ENCODE results near the gene SPAG16. TPM values are rescaled to one million over a fixed set of nuclear protein-coding genes. Genes with fewer than 3 reads are reported as not detected.

The SPAG16 gene
- total RNA-seq (2014; rRNA removed; shearing (Covaris generic)): 24.7 and 28.2 TPM in 2 replicates

DNA sequence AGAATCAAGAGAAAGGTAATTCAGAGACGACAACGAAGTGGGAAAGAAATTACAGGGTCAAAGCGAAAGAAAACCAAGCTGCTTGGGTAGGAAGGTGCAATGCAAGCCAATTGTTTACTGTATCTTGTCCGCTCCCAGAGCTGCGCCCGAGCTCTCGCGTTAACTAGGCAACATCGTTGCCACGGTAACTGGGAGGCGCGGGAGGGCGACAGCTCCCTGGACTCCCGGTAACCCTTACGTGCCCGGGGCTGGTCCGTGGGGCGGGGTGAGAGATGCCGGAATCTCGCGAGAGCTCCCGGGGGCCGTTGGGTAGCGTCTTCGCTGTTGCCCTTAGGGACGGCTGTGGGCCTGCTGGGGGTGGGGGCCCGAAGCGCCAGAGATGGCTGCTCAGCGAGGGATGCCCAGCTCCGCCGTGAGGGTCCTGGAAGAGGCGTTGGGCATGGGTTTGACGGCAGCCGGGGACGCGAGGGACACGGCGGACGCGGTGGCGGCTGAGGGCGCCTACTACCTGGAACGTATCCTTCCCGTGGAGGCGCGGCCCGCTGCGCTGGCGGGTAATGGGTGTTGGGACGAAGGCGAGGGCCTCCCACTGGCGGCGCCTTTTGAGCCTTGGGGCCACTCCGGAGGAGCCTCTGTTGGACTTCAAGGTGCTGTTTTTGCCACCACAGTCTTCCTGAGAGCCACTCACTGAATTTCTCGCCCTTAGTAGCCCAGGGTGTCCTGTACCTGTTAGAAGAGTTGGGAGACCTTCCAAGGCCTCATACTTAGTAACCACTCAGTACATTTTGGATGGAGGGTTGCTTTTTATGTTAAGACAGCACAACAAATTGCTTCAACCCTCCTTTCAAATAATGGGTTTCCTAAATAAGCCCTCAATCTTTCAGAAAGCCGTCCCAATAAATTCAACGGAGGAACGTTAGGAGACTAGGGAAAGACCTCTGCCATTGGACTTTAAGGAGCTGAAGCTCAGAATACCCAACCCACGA, at the start of gene SPAG16:
Gene SPAG16, plus strand, starts transcription at position 360 of the 986 bp plus-strand sequence.
- H3K36me3 ChIP-seq: no peaks in the 10 kb centered on the region
- peak; percentile 96 to 98 for DNase-seq
- H3K27me3 ChIP-seq: no peaks in the 10 kb centered on the region
- H3K9me3 ChIP-seq (replicated peaks): no peaks in the 10 kb centered on the region; the same call in 1 of the 2 replicates
- H3K4me3 ChIP-seq: peak within 1 kb of the TSS; percentile 82
- no peaks in the 10 kb centered on the region; the same call in 1 of the 2 replicates for H3K4me1 ChIP-seq
- H3K27ac ChIP-seq: peak within 1 kb of the TSS; percentile 59

DNA sequence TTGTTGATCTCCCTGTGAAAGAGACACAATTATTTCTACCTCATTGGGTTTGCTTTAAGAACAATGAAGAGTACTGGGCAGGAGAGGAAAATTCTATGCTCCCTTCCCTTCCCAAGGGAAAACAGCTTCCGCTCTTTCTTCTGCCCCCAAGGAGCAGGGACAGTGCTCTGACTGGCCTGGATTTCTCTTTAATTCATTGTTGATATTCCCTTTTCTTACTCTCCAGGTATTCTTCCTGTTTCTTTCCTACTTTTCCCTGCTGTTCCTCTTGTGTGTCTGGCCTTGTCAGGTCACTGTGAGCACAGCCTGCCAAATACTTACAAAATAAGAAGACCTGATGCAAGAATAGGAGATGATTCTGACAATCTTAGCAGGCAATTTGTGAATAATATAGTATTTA, 49.6 kb upstream of the SPAG16 start:
- no peak for DNase-seq
- Histone ChIP-seq H3K9me3 (replicated peaks) (no peaks in the 10 kb centered on the region), H3K27ac (no peak overlapping the region), H3K36me3 (no peaks in the 10 kb centered on the region), H3K27me3 (no peaks in the 10 kb centered on the region), H3K4me3 (no peak overlapping the region), H3K4me1 (peaks cover 22% of the 10 kb centered on the region)

DNA sequence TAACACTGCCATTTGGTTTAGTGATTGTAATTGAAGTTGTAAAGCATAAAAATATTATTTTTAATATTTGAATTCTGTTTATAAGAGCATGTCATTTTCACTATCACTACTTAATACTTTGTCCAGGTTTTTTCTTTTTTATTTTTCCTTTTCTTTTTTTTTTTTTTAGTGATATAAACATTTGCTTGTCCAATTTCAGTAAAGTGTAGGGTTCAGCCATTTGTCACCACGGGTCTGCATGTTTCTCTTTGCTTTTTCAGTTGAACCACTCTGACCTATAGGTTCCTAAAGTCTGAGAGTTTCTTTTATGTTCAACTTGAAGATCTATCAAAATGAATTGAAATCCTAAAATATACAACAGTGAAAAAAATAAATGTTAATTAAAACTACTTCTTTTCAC, 48.5 kb upstream of the SPAG16 start:
- Histone ChIP-seq H3K4me3 (no peak overlapping the region), H3K36me3 (no peaks in the 10 kb centered on the region), H3K27me3 (no peaks in the 10 kb centered on the region), H3K27ac (no peak overlapping the region), H3K9me3 (replicated peaks) (no peaks in the 10 kb centered on the region), H3K4me1 (peaks cover 26% of the 10 kb centered on the region)
- DNase-seq: no peak

DNA sequence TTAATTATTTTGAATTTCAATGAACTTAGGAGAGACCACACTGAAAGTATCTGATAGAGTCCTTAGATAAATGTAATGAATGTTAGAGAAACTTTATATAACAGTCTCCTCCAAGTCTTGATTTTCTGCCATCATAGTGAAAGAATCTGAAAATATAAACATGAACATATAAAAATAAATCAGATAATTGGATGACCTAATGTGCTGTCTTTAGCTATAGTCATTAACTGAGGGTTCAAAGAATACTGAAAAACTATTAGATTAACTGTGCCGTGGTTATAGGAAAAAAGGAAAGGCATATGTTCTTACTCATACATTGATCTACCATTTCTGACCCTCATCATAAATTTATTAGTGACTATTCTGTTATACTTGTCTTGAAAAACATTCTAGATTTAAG, 47.0 kb upstream of the SPAG16 start:
- no peaks in the 10 kb centered on the region for H3K9me3 ChIP-seq (replicated peaks)
- no peak overlapping the region for H3K27ac ChIP-seq
- DNase-seq: no peak
- H3K4me3 ChIP-seq: no peak overlapping the region
- H3K36me3 ChIP-seq: no peaks in the 10 kb centered on the region
- no peaks in the 10 kb centered on the region for H3K27me3 ChIP-seq
- H3K4me1 ChIP-seq: peaks cover 27% of the 10 kb centered on the region

DNA sequence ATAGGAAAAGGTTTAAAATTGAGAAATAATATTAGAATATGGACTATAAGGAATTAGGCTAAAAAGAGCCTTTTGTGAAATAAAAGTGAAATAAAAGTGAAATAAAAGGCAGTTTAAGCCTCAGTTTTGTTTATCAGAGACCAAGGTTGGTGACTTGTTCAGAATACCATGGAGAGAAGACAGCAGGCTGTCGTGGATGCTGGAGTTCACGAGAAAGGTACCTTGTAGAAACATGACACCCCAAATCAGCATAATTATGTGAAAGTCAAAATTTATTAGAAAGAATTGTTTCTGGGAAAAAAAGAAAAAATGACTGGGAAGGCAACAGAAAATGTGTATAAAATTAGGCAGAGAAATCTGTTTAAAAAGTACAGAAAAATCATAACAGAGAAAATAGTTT, 46.5 kb upstream of the SPAG16 start:
- H3K4me3 ChIP-seq: no peak overlapping the region
- no peaks in the 10 kb centered on the region for H3K36me3 ChIP-seq
- no peaks in the 10 kb centered on the region for H3K27me3 ChIP-seq
- H3K9me3 ChIP-seq (replicated peaks): no peaks in the 10 kb centered on the region
- no peak for DNase-seq
- H3K27ac ChIP-seq: peak overlapping the region; percentile 60; the same call in 1 of the 2 replicates
- H3K4me1 ChIP-seq: peaks cover 27% of the 10 kb centered on the region

DNA sequence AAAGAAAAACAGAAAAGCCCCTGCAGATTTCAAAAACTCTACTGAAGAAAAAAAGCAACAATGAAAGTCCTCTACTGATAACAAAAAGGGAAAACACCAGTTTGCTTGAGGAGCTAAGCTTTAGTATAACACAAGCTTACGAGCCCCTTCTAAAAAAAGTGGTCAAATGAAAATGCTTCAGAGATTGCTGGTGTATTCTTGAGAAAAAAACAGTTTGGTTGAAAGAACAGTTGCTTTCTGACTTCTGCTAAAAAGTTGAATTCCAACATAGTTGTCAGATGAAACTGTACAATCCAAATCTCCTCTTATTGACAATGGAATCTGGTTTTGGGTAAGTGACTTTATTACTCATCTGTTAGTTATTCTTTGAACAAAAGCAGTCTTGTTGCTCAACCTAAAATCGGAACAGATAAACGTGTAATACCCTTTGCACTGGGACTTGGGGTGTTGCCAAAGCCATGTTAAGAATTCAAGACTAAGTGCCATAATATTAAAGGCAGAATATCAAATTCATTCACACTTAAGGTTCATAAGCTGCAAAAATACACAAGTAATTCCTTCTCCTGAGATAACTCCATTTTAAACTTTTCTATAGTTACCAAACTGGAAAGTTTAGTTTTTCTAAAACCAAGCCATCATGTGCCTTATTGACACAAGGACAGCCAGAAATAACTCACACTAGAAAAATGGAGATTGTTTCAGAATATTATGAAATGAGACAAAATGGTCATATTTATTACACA, 45.3 kb upstream of the SPAG16 start:
- H3K4me1 ChIP-seq: peaks cover 27% of the 10 kb centered on the region
- no peaks in the 10 kb centered on the region for H3K36me3 ChIP-seq
- peak; percentile 50 to 71 for DNase-seq
- H3K27me3 ChIP-seq: no peaks in the 10 kb centered on the region
- no peaks in the 10 kb centered on the region for H3K9me3 ChIP-seq (replicated peaks)
- H3K4me3 ChIP-seq: peak overlapping the region; percentile 12; the same call in 1 of the 2 replicates
- H3K27ac ChIP-seq: peak overlapping the region; percentile 60

DNA sequence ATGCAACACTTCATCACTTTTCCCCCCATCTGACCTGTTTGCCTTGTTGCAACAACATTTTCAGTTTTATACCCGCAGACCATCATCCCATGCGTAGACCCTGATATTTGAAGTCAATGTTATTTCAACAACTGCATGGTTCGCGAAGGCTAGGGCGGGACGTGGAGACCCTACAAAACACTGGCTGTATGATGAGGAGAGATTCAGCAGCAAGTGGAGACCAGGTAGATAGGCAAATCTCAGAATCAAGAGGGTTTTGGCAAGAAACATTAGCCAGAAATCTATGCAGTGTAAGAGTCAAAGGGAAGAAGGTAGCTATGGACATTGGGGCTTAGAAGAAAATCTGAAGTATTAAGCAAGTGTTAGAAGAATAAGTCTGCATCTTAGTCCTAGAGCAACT, 42.4 kb upstream of the SPAG16 start:
- Histone ChIP-seq H3K9me3 (replicated peaks) (no peaks in the 10 kb centered on the region), H3K36me3 (no peaks in the 10 kb centered on the region), H3K4me1 (peaks cover 27% of the 10 kb centered on the region), H3K4me3 (no peak overlapping the region), H3K27ac (no peak overlapping the region), H3K27me3 (no peaks in the 10 kb centered on the region)
- DNase-seq: no peak

DNA sequence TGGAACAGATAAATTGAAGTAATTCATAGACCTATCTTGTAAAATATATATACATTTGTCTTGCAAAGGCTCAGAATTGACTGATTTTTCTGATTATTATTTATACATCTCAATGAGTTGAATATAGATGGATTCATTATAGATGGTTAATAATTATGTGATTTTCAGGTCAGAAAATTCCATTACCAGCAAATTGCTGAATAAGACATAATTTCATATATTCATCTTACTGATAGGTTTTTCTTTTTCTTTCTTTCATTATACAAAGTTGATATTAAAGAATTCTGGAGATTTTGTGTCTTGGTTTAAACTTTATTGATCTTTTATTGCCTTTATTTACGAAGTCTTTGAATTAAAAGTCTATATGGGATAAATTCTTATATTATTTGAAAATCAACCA, 41.6 kb upstream of the SPAG16 start:
- no peak for DNase-seq

DNA sequence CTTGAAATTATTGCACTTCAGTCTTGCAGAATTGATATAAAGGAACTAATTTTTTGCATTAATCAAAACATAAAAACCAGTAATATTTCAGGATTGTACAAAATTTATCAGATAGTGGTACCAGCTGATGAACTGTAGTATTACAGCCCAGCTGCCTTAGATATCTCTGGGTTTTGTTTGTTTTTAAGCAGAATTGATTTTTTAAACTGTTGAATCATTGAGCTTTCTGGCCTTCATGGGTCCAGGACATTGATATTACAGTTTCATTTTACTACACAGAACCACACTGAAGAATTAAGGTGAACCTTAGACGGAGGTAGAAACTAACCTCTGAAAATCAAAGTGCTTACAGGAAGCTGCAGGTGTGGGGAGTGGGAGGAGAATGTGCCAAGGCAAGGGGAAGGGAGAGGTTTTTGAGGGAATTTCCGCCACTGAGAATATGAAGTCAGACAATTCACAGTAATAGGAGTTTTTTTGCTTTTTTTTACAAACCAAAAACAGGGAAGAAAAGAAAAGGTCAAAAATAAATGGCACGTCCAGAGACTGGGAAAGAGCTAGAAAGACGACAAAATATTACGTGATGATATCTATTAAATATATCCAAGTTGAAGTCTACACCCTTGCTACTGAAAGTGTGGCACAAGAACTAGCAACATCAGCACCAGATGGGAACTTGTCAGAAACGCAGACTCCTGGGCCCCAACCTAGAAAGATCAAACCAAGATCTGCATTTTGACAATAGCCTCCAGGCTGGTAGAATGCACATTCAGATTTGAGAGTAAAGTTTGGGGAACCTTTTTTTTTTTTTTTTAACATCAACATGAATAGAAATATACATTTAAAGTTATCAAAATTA, 40.8 kb upstream of the SPAG16 start:
- Histone ChIP-seq H3K9me3 (replicated peaks) (no peaks in the 10 kb centered on the region), H3K27me3 (no peaks in the 10 kb centered on the region), H3K27ac (no peak overlapping the region), H3K36me3 (no peaks in the 10 kb centered on the region), H3K4me1 (peaks cover 14% of the 10 kb centered on the region), H3K4me3 (no peak overlapping the region)
- DNase-seq: no peak

More for the DNA sequence above, 41.6 kb upstream of the SPAG16 start:
- Histone ChIP-seq H3K9me3 (replicated peaks) (no peaks in the 10 kb centered on the region), H3K4me3 (no peak overlapping the region), H3K27ac (no peak overlapping the region), H3K36me3 (no peaks in the 10 kb centered on the region), H3K27me3 (no peaks in the 10 kb centered on the region), H3K4me1 (peaks cover 21% of the 10 kb centered on the region)

DNA sequence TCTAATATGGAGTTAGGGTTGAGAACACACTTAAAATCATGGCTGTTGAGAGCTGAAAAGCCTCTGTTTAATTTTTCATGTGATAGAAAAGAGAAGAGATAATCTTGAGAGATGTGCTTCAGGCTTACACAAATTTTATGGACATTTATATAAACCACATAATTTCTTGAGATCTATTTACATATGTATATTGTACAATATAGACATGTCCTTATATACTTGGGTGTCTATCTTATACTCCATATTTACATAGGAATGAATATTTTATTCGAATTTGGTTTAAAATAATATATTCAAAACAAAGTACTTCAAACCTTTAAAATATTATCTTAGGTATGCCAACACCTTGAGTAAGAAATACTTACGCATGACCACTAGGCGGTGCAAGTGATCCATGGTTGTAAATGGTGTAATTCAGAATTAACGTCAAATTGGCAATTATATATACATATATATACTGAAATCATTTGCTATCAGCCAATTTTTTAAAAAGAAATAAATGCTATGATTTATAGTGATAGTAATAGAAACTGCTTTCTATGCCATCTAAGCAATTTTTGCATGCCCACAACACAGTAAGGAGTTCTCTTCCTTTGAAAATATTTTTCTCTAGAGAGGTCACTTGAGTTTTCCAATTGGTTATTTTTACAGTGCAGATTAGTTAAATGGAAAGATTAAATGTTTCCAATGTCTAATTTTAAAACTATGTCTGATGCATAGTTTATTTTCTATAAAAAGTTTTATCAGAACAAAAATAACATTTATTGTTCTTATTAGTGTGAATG, 37.6 kb upstream of the SPAG16 start:
- Histone ChIP-seq H3K36me3 (no peaks in the 10 kb centered on the region), H3K27ac (no peak overlapping the region), H3K4me3 (no peak overlapping the region), H3K27me3 (no peaks in the 10 kb centered on the region), H3K9me3 (replicated peaks) (no peaks in the 10 kb centered on the region), H3K4me1 (no peaks in the 10 kb centered on the region)
- peak; percentile 22 to 63 for DNase-seq

DNA sequence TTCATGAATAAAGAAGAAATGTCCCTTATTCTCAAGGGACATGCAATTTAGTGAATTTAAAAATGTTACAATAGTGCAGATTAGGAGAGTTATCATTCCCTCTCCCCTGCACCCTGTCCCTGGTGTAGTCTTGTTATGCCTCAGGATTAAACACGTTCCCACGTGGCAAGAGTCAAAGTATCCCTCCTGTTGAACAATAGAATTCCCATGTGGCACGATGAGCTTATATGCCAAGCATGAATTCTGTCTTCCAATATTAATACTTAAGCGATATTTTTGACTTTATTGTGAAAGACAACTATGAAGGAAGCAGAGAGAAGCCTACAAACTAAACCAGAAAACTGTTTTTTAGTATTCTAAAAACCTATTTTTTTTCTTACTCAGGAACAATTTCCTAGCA, 36.7 kb upstream of the SPAG16 start:
- Histone ChIP-seq H3K4me1 (peaks cover 9% of the 10 kb centered on the region), H3K27ac (no peak overlapping the region), H3K4me3 (no peak overlapping the region), H3K27me3 (no peaks in the 10 kb centered on the region), H3K36me3 (no peaks in the 10 kb centered on the region), H3K9me3 (replicated peaks) (no peaks in the 10 kb centered on the region)
- DNase-seq: no peak

DNA sequence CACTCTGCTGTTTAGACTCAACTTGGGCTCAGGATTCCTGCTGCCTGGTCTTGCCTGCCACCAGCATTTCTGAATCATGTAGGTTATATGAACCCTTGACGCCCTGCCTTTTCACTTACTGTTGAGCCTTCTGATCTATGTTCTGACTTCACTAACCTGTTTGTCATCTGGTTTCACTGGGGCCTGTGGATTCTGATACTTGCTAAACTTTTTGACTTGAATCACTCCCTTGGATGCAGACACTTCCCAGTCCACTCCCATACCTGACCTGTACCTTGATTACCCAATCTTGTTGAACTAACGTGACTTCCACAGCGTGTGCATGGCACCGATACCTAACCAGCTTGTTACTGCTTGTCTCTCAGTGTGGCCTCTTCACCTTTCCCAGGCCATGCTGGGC, 35.6 kb upstream of the SPAG16 start:
- Histone ChIP-seq H3K27me3 (no peaks in the 10 kb centered on the region), H3K4me3 (no peak overlapping the region), H3K9me3 (replicated peaks) (no peaks in the 10 kb centered on the region), H3K27ac (no peak overlapping the region), H3K36me3 (no peaks in the 10 kb centered on the region), H3K4me1 (peaks cover 11% of the 10 kb centered on the region)
- DNase-seq: no peak

DNA sequence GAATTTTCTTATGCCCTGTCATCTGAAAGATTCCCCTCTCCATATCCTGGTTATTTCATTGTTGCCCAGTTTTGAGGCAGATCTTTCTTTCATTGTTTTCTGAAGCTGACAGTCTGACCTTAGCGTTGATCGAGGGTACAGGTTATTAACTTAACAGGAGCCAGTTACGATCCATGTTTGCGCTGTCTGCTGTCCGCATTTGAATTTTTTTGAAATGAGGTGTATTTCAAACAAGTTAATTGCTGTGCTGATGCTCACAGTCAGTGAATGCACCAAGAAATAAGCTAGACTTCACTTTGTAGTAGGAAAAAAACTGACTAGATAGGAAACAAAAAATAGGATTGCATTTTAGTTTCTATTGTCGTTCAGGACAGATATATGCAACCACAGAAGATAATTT, 34.8 kb upstream of the SPAG16 start:
- Histone ChIP-seq H3K27ac (no peak overlapping the region), H3K9me3 (replicated peaks) (no peaks in the 10 kb centered on the region), H3K36me3 (no peaks in the 10 kb centered on the region), H3K4me3 (no peak overlapping the region), H3K4me1 (peaks cover 11% of the 10 kb centered on the region), H3K27me3 (no peaks in the 10 kb centered on the region)
- DNase-seq: no peak

DNA sequence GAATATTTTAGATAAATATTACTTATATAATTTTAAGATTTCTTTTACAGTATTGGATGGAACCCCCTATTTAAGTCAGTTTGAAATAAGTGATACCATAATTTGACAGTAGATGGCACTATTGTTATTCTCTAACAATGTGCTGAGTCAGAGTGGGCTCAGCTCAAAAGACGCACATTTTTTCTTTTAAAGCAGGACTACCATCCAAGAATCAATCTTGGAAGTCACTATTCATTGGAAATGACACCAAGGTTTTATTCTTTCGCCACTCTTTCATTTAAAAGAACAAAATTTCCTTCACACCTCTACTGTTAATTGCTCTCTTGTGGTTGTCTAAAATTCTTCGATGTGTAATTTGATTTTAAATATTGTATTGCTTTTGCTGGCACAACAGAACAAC, 32.6 kb upstream of the SPAG16 start:
- peak overlapping the region; percentile 64 for H3K27ac ChIP-seq
- DNase-seq: peak in 1 of 2 experiments; percentile 79
- H3K9me3 ChIP-seq (replicated peaks): no peaks in the 10 kb centered on the region
- no peaks in the 10 kb centered on the region for H3K27me3 ChIP-seq
- H3K36me3 ChIP-seq: no peaks in the 10 kb centered on the region
- peak overlapping the region; percentile 46 for H3K4me3 ChIP-seq
- peaks cover 11% of the 10 kb centered on the region for H3K4me1 ChIP-seq

All from SJCRH30 (cell line).